Measurements from ENCODE around the gene PCDHGB2.
A peak's percentile ranks its signal among the peaks of the same experiment; 100 is the strongest.
"Not testable (repeated sequence)": the region's sequence is repeated elsewhere in the genome, so short reads cannot be mapped to it uniquely, and the experiment has no call there.

PCDHGB2 gene

GRCh38 chr5:141343242-141343952, 16.4 kb upstream of the PCDHGB2 start, which contains the start of gene PCDHGA3:
Gene PCDHGA3, plus strand, starts transcription at chr5:141343829. Its CDS starts 205 bp downstream, at chr5:141344034.
- TF ChIP-seq, protein P1, sequence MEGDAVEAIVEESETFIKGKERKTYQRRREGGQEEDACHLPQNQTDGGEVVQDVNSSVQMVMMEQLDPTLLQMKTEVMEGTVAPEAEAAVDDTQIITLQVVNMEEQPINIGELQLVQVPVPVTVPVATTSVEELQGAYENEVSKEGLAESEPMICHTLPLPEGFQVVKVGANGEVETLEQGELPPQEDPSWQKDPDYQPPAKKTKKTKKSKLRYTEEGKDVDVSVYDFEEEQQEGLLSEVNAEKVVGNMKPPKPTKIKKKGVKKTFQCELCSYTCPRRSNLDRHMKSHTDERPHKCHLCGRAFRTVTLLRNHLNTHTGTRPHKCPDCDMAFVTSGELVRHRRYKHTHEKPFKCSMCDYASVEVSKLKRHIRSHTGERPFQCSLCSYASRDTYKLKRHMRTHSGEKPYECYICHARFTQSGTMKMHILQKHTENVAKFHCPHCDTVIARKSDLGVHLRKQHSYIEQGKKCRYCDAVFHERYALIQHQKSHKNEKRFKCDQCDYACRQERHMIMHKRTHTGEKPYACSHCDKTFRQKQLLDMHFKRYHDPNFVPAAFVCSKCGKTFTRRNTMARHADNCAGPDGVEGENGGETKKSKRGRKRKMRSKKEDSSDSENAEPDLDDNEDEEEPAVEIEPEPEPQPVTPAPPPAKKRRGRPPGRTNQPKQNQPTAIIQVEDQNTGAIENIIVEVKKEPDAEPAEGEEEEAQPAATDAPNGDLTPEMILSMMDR (IDR thresholded peaks at IDR 0.05; ENCODE audit: low read depth, low read length): peak; percentile 33
- DNase-seq (ENCODE audit: extremely low read depth, low read depth): no peak

GRCh38 chr5:141343953-141344463, 15.8 kb upstream of the PCDHGB2 start:
- no peak for DNase-seq (ENCODE audit: extremely low read depth, low read depth)
- TF ChIP-seq, protein P1 (IDR thresholded peaks at IDR 0.05; ENCODE audit: low read depth, low read length): no peak

GRCh38 chr5:141345327-141345726, 14.5 kb upstream of the PCDHGB2 start:
- TF ChIP-seq, protein P1 (IDR thresholded peaks at IDR 0.05; ENCODE audit: low read depth, low read length): no peak
- no peak for DNase-seq (ENCODE audit: extremely low read depth, low read depth)

DNA sequence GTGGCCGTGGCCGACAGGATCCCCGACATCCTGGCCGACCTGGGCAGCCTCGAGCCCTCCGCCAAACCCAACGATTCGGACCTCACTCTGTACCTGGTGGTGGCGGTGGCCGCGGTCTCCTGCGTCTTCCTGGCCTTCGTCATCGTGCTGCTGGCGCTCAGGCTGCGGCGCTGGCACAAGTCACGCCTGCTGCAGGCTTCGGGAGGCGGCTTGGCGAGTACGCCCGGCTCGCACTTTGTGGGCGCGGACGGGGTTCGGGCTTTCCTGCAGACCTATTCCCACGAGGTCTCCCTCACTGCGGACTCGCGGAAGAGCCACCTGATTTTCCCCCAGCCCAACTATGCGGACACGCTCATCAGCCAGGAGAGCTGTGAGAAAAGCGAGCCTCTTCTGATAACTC, 13.8 kb upstream of the PCDHGB2 start:
- not testable (repeated sequence) for DNase-seq (ENCODE audit: extremely low read depth, low read depth)

GRCh38 chr5:141349917-141350619, 9.7 kb upstream of the PCDHGB2 start, which contains the start of gene PCDHGB1:
Gene PCDHGB1, plus strand, starts transcription at chr5:141350099. Its CDS starts 162 bp downstream, at chr5:141350261.
- TF ChIP-seq, protein P1 (IDR thresholded peaks at IDR 0.05; ENCODE audit: low read depth, low read length): peak; percentile 45
- no peak for DNase-seq (ENCODE audit: extremely low read depth, low read depth)

DNA sequence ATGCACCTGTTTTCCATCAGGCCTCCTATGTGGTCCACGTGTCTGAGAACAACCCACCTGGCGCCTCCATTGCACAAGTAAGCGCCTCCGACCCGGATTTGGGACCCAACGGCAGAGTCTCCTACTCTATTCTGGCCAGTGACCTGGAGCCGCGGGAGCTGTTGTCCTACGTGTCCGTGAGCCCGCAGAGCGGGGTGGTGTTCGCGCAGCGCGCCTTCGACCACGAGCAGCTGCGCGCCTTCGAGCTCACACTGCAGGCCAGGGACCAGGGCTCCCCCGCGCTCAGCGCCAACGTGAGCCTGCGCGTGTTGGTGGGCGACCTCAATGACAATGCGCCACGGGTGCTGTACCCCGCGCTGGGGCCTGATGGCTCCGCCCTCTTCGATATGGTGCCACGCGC, 8.2 kb upstream of the PCDHGB2 start:
- TF ChIP-seq, protein P1 (IDR thresholded peaks at IDR 0.05; ENCODE audit: low read depth, low read length): no peak

DNA sequence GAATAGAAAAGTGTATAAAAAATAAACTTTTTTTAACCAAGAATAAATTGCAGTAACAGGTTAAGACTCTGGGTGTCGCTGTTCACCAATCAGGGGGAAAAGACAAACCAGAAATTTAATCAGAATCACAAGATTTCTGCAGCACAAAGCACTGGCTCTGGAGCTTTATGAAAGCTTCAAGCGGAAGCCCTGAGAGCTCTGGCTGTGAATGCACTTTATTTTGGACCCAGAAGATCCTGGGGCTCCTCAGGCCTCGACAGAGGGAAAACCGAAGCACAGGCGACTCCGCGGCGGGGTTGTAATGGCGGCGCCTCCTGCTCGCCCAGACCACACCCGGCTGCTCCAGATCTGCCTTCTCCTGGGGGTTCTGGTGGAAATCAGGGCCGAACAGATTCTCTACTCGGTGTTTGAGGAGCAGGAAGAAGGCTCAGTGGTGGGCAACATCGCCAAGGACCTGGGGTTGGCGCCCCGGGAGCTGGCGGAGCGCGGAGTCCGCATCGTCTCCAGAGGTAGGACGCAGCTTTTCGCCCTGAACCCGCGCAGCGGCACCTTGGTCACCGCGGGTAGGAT, 4.8 kb upstream of the PCDHGB2 start, which contains the start of gene PCDHGA4:
PCDHGA4 (plus strand) TSS at position 122 of the 570 bp plus-strand sequence; CDS start at position 209, 87 bp downstream.
- no peak for DNase-seq (ENCODE audit: extremely low read depth, low read depth)
- TF ChIP-seq, protein P1 (IDR thresholded peaks at IDR 0.05; ENCODE audit: low read depth, low read length): peak; percentile 38

More for the DNA sequence above, 8.2 kb upstream of the PCDHGB2 start:
- DNase-seq (ENCODE audit: extremely low read depth, low read depth): no peak
